Lower lobe of right lung (tissue), 2 donors: Measurements from ENCODE around the gene BCL11B. TPM values are rescaled to one million over a fixed set of nuclear protein-coding genes. Genes with fewer than 3 reads are reported as not detected.

Experiments used
- ATAC-seq, 2 donors: fragments of 200-7000 bp; cut with Tn5 transposase; one replicate each; pipeline ENCODE4 v1.9.1; 2020 to 2022; ENCODE audit warnings: mild to moderate bottlenecking in 2 of 2, moderate library complexity in 2 of 2
- DNase-seq: peaks from one replicate; pipeline ENCODE4 v3.0.0-alpha.2; 2020
- H3K27ac ChIP-seq: fragments of 200-600 bp; one replicate; pipeline ENCODE4 v1.8.0; 2022
- H3K27me3 ChIP-seq: fragments of 200-600 bp; one replicate; pipeline ENCODE4 v1.8.0; 2022; ENCODE audit warnings: low read depth
- H3K36me3 ChIP-seq: fragments of 200-600 bp; one replicate; pipeline ENCODE4 v1.8.0; 2022; ENCODE audit warnings: mild to moderate bottlenecking
- H3K4me1 ChIP-seq: fragments of 200-600 bp; one replicate; pipeline ENCODE4 v1.8.0; 2022
- H3K4me3 ChIP-seq: fragments of 200-600 bp; one replicate; pipeline ENCODE4 v1.8.0; 2022; ENCODE audit warnings: mild to moderate bottlenecking
- H3K9me3 ChIP-seq: fragments of 200-600 bp; one replicate; pipeline ENCODE4 v1.8.0; 2022
- intact Hi-C: fragments of 100-400 bp; cut with DNase I; formaldehyde crosslinking; loops from one replicate; pipeline ENCODE4 v1.11.0; 2022
- total RNA-seq: library from RNA; stranded (reverse); fragmentation: NEBNext Ultra II Directional; extraction: Animal tissue kit (Norgen Biotek cat#: 25700); gene quantifications from one replicate; pipeline ENCODE4 v1.2.1, GENCODE V29; 2021
- TF ChIP-seq, protein P1 (sequence below): fragments of 200-600 bp; IDR thresholded peaks from one replicate; pipeline ENCODE4 v1.8.0; 2022; ENCODE audit warnings: antibody characterized with exemption, mild to moderate bottlenecking
- donor health status: DM: no; HTN: yes; CAD: no; lungs with severe emphysema.

BCL11B gene
- total RNA-seq, 1 donor from 2014 or later: 2.3 TPM

DNA sequence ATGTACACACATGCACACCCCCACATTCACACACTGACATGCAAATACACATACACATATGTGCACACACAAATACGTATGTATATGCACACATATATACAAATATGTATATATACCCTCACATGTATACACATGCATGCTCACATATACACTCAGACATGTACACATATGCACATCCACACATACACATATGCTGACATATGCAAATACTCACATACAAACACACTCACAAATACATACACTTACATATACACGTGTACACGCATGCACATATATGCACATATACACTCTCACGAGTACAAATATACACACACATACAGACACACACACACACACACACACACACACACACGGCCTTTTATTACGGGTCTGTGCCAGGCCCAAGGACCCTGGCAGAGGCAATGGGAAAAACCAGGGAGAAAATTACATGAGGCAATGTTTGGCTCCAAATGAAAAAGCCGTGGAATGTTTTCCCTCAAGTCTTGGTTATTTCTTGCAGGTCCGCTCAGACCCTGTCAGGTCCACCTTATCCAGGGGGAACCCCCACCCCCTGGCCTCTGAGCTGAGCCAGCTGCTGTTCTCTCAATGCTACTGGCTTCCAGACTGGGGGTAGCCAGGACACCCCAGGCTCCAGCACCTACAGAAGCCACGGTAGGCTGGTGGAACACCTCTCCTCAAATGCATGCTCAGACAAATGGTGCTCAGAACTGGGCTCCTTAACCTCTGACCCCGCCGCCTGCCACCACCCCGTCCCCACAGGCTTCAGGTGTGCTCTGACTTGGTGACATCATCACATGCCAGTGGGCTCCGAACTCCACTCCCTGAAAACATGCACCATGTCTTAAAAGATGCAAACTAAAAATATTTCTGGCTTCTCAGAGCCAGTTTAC, 54.7 kb downstream of the BCL11B start:
- intact Hi-C loops: no loop called here
- DNase-seq: no peak
- Histone ChIP-seq H3K27ac (no peak overlapping the region), H3K9me3 (no peaks in the 10 kb centered on the region), H3K4me3 (no peak overlapping the region), H3K27me3 (no peaks in the 10 kb centered on the region), H3K4me1 (no peaks in the 10 kb centered on the region), H3K36me3 (no peaks in the 10 kb centered on the region)
- ATAC-seq: no peak
- TF ChIP-seq, protein P1, sequence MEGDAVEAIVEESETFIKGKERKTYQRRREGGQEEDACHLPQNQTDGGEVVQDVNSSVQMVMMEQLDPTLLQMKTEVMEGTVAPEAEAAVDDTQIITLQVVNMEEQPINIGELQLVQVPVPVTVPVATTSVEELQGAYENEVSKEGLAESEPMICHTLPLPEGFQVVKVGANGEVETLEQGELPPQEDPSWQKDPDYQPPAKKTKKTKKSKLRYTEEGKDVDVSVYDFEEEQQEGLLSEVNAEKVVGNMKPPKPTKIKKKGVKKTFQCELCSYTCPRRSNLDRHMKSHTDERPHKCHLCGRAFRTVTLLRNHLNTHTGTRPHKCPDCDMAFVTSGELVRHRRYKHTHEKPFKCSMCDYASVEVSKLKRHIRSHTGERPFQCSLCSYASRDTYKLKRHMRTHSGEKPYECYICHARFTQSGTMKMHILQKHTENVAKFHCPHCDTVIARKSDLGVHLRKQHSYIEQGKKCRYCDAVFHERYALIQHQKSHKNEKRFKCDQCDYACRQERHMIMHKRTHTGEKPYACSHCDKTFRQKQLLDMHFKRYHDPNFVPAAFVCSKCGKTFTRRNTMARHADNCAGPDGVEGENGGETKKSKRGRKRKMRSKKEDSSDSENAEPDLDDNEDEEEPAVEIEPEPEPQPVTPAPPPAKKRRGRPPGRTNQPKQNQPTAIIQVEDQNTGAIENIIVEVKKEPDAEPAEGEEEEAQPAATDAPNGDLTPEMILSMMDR: no peak

DNA sequence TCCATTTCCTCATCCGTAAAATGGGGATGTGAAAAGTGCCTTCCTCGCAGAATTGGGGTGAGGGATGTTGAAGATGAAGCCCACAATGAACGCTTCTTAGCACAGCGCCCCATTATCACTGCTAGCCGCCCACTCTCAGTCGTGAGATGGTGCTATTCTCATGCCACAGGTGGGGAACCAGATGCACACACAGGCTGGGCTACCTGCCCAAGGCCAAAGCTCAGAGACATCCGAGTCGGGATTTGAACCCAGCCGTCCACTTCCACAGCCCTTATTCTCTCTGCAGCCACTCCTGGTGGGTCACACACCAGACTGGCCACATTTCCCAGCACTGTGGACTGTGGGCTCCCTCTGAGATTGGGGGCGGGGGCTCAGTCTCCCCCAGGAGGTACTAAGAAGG, 55.8 kb downstream of the BCL11B start:
- intact Hi-C loops: no loop called here
- H3K27me3 ChIP-seq: no peaks in the 10 kb centered on the region
- ATAC-seq (peak in 1 of 2 donors; percentile 10), DNase-seq (no peak)
- no peaks in the 10 kb centered on the region for H3K36me3 ChIP-seq
- TF ChIP-seq, protein P1: no peak
- no peak overlapping the region for H3K27ac ChIP-seq
- no peaks in the 10 kb centered on the region for H3K4me1 ChIP-seq
- H3K9me3 ChIP-seq: no peaks in the 10 kb centered on the region
- no peak overlapping the region for H3K4me3 ChIP-seq

DNA sequence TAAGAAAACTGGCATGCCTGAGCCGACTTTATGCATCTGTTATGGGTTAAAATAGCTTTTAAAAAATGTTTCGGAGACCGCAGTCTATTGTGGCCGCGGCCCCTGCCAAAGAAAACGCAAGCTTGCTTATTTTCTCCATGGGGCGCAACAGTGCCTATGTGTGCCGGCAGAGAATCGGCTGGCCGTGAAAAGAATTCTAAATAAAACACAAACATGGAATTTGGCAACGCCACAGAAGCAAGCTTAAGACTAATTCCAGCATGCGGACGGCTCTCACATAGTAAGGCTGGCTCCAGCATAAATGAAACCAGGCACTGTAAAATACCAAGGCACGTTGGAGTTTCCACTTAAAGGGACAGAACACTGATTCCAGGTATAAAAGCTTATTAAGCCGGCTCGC, 56.7 kb downstream of the BCL11B start:
- TF ChIP-seq, protein P1: no peak
- no peak overlapping the region for H3K27ac ChIP-seq
- H3K4me3 ChIP-seq: peak overlapping the region; percentile 22
- no peaks in the 10 kb centered on the region for H3K9me3 ChIP-seq
- H3K27me3 ChIP-seq: no peaks in the 10 kb centered on the region
- no peaks in the 10 kb centered on the region for H3K4me1 ChIP-seq
- intact Hi-C loops: no loop called here
- H3K36me3 ChIP-seq: no peaks in the 10 kb centered on the region
- ATAC-seq (no peak), DNase-seq (no peak)

DNA sequence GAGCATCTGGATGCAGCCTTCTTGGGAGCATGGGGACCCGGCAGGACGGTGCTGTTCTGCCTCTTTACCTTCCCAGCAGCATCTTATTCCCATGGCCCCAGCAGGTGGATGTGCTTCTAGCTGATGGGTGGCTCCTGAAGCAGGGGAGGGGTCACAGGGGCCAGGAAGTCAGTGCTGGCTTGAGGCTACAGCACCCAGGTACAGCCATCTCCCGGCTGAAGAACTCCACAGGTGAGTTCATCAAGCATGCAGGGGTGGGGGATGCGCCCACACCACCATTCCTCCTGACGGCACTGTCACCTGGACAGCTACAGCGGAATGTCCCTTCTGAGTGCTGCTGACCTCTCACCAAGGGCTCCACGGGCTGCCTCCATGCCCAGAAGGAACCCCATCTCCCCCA, 57.3 kb downstream of the BCL11B start:
- Histone ChIP-seq H3K27ac (no peak overlapping the region), H3K36me3 (no peaks in the 10 kb centered on the region), H3K4me1 (no peaks in the 10 kb centered on the region), H3K4me3 (no peak overlapping the region), H3K9me3 (no peaks in the 10 kb centered on the region), H3K27me3 (no peaks in the 10 kb centered on the region)
- DNase-seq (no peak), ATAC-seq (no peak)
- TF ChIP-seq, protein P1: no peak
- intact Hi-C loops: no loop called here

DNA sequence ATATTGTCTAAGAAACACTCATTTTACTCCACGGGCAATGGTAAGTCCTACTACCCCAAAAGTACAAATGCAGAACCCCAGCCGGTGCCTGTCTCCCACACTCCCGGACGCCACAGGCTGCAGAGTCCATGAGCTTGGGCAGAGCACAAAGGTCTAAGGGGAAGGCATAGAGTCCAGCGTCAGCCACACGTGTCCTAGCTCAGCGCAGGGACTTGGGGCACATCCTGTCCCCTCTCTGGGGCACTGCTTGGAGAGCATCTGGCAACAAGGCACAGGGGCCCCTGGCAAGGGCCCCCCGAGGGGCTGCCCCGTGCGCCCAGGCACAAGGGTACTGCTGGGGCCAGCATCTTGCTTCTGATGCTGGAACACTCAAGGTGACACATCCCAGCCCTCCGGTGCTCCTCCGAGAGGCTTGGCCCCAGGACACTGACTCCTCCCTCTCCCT, 58.4 kb downstream of the BCL11B start:
- intact Hi-C loops: no loop called here
- ATAC-seq (peak in 1 of 2 donors; percentile 6), DNase-seq (no peak)
- Histone ChIP-seq H3K36me3 (no peaks in the 10 kb centered on the region), H3K9me3 (no peaks in the 10 kb centered on the region), H3K27ac (no peak overlapping the region), H3K4me1 (no peaks in the 10 kb centered on the region), H3K27me3 (no peaks in the 10 kb centered on the region), H3K4me3 (no peak overlapping the region)
- TF ChIP-seq, protein P1: no peak
